T-helper 2 cell (primary cell): Measurements from ENCODE around the gene TCF20.

ENCODE experiments used
- DNase-seq, 5 experiments: peaks; one replicate each; pipeline versions ENCODE4 v3.0.0 to v3.0.0-alpha.2; 2012 to 2022

TCF20 gene

GRCh38 chr22:42258126-42258525, 12.3 kb downstream of the TCF20 start:
- no peak for DNase-seq

GRCh38 chr22:42257386-42257785, 13.1 kb downstream of the TCF20 start:
- DNase-seq: no peak

- no peak for DNase-seq
These were observed 13.5 kb downstream of the TCF20 start for GRCh38 chr22:42256930-42257329.

DNA sequence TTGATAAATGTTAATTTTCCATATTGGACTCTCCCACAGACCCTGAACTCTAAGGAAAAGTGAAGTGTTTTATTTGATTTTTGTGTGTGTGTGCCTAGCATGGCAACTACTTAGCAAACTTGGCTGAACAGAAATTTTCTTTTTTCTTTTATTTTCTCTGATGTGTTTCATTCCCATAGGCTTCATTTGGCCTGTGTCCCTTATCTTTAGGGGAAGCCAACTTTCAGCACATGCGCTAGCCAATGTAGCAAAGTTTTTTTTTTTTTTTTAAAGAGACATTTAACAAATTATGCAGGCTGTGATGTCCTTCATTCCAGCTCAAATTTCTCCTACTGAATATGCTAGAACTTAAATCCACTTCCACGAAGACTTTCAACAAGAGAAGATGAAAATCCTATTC, 14.2 kb downstream of the TCF20 start:
- DNase-seq: no peak

GRCh38 chr22:42249831-42250230, 20.6 kb downstream of the TCF20 start:
- no peak for DNase-seq

GRCh38 chr22:42248995-42249394, 21.5 kb downstream of the TCF20 start:
- DNase-seq: no peak

DNA sequence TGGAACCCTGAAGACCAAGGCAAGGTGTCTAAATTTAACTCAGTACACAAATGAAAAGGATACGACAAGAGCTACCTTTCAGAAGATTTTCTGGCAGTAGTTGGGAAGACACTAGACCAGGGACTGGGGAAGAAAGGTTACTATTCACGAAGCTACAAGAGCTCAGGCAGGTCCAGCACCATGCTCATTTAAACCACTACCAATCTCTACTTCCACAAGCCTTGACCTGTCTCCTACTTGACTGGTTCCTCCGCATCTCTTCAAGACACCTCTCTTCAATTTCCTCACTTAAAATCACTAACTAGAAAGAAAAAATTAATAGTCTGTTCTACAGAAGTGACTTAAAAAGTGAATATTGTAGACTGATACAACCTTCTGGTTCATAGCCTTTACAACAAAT, 22.9 kb downstream of the TCF20 start:
- DNase-seq: no peak

DNA sequence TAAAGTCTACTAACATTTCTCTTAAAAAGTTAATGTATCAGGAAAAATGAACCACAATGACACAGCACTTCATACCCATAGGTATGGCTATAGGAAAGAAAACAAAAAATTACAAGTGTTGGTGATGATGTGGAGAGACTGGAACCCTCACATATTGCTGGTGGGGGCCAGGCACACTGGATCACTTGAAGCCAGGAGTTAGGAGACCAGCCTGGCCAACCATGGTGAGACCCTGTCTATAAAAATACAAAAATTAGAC, 26.7 kb downstream of the TCF20 start:
- no peak for DNase-seq

- DNase-seq: no peak
These were observed 33.6 kb downstream of the TCF20 start for GRCh38 chr22:42236848-42237247.

GRCh38 chr22:42236268-42236667, 34.2 kb downstream of the TCF20 start:
- no peak for DNase-seq

DNA sequence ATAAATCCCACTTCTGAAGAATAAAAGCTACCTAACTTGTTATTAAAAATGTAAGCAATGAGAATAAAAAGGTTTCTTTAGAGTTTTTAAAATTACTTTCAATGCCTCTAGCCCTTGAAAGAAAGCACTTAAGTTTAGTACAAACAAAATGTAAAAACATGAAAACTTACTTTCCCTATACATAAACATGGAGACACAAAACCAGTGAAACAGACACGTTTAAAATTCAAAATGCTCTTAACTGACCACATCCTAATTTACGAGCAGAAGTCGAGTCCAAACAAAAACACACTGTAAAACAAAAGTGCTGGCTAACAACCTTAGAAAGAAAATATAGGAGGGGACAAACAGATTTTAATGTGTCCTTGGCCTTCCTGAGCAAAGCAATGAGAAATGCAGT, 36.6 kb downstream of the TCF20 start:
- DNase-seq: no peak

DNA sequence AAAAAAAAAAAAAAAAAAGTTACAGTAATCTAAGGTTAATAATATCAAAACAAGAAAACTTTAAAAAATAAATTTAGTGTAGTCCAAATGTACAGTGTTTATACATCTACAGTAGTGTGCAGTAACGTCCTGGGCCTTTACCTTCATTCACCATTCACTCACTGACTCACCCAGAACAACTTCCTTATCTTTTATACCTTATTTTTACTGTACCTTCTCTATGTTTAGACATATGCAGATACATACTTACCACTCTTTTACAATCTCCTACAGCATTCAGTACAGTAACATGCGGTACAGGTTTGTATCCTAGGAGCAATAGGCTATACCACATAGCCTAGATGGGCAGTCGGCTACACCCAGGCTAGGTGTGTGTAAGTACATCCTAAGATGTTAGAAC, 38.5 kb downstream of the TCF20 start:
- no peak for DNase-seq

DNA sequence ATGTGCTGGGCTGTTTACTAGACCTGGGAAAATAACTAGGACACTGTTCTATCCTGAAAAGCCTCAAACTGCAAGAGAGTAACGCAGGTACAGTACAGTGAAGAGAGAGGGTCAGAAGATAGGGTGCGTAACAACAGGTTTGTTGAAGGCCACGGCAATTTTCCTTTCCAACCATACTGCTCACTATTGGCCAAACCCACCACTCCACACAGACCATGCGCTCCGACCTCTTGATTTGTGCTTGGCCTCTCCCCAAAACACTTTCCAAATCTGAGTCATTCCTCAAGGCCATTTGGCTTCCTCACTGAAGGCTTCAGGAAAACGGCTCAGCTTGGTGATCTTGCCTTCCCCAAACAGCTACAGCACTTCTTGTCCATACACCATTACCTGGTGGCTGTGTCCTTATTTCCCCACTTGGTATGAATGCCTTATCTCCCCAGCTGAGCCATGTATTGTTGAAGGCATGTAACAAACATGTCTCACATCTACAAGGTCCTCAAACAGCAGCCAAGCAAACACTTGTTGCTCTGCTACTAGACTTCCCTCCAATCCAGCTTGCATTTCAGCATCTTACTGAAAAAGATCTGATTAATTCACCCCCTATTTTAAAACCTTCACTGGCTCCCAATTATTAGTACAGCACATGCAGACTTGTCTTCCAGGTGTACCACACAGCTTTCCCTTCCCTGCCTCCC, 40.9 kb downstream of the TCF20 start:
- no peak for DNase-seq

DNA sequence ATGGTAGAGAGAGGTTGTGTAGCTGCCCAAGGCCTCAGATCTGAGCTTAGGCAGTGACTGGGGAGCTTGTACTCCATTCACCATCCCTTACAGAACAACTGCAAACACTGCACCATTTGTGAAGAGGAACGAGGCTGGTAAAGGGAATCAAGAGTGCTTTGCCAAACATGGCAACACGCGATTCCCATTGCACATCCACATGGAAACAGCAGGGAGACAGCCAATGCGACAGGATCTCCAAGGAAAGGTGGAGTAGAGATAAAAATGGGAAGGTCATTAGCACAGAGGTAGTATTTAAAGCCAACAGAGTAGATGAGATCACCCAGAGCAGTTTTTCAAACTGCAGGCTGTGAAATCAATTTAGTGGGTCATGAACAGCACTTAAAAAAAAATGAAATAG, 42.0 kb downstream of the TCF20 start:
- DNase-seq: no peak

GRCh38 chr22:42227435-42227834, 43.0 kb downstream of the TCF20 start:
- DNase-seq: no peak

DNA sequence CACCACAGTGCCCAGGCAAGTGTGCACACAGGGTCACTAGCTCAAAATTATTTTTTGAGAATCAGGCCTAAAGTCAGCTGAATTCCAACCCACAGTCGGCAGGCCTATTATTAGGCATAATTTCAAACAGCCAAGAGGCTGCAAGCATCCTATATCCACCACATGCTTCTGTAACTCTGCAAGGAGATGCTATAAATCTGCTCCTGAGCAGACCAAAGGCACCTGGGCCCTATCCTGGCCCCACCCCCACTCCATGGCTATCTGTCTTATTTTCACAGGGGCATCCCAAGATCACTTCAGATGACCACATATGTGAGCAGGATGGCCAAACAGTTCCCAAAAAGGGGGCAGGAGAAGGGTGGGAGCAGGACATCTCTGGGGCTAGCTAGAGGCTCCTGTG, 44.6 kb downstream of the TCF20 start:
- no peak for DNase-seq

- DNase-seq: peak in 1 of 5 experiments; percentile 31
These were observed 48.3 kb downstream of the TCF20 start for GRCh38 chr22:42222140-42222539.
